Thyroid gland (tissue), 4 donors: ENCODE data around the gene SETD1A.

ENCODE experiments used
- CTCF ChIP-seq, 6 experiments: fragments of 200-600 bp in 3 of 6; fragments of 450-650 bp in 3 of 6; sonication (generic) in 3 of 6; IDR thresholded peaks; one replicate each; pipeline ENCODE4 v1.5.1; 2016 to 2019; ENCODE audit warnings: antibody characterized with exemption in 6 of 6, mild to moderate bottlenecking in 2 of 6, inconsistent platforms in 1 of 6, moderate library complexity in 1 of 6
- POLR2A ChIP-seq, 2 donors: fragments of 450-650 bp; IDR thresholded peaks; one replicate each; pipeline ENCODE4 v1.6.1; 2017; ENCODE audit warnings: antibody characterized with exemption in 2 of 2, mild to moderate bottlenecking in 2 of 2, moderate library complexity in 1 of 2

GRCh38 chr16:31033709-31034492 lies 76.3 kb downstream of the SETD1A start:
- TF ChIP-seq CTCF (IDR thresholded peaks at IDR 0.05), result peak in 1 of 6 experiments; percentile 10
- peak; percentile 35 to 60 for TF ChIP-seq POLR2A (IDR thresholded peaks at IDR 0.05)
